ENCODE results near the gene PLB1.
"Not testable (repeated sequence)": the region's sequence is repeated elsewhere in the genome, so short reads cannot be mapped to it uniquely, and the experiment has no call there.

The PLB1 gene

GRCh38 chr2:28662044-28662443, 166.2 kb downstream of the PLB1 start:
- no peak for DNase-seq (ENCODE audit: low read depth in 2 of 3, low spot score in 1 of 3)

GRCh38 chr2:28662468-28663181, 166.8 kb downstream of the PLB1 start:
- DNase-seq (ENCODE audit: low read depth in 2 of 3, low spot score in 1 of 3): no peak

GRCh38 chr2:28663359-28663758, 167.5 kb downstream of the PLB1 start:
- DNase-seq (ENCODE audit: low read depth in 2 of 3, low spot score in 1 of 3): no peak

- no peak for DNase-seq (ENCODE audit: low read depth in 2 of 3, low spot score in 1 of 3)
Observed at GRCh38 chr2:28664120-28664842, 168.4 kb downstream of the PLB1 start.

- no peak for DNase-seq (ENCODE audit: low read depth in 2 of 3, low spot score in 1 of 3)
Observed at GRCh38 chr2:28665041-28665704, 169.3 kb downstream of the PLB1 start.

GRCh38 chr2:28665811-28666377, 170.0 kb downstream of the PLB1 start:
- not testable (repeated sequence) for DNase-seq (ENCODE audit: low read depth in 2 of 3, low spot score in 1 of 3)

GRCh38 chr2:28666496-28667184, 170.8 kb downstream of the PLB1 start:
- no peak for DNase-seq (ENCODE audit: low read depth in 2 of 3, low spot score in 1 of 3)

GRCh38 chr2:28667261-28667660, 171.4 kb downstream of the PLB1 start:
- no peak for DNase-seq (ENCODE audit: low read depth in 2 of 3, low spot score in 1 of 3)

GRCh38 chr2:28668106-28668814, 172.4 kb downstream of the PLB1 start:
- no peak for DNase-seq (ENCODE audit: low read depth in 2 of 3, low spot score in 1 of 3)

GRCh38 chr2:28668880-28669279, 173.0 kb downstream of the PLB1 start:
- no peak for DNase-seq (ENCODE audit: low read depth in 2 of 3, low spot score in 1 of 3)

GRCh38 chr2:28670856-28671255, 175.0 kb downstream of the PLB1 start:
- no peak for DNase-seq (ENCODE audit: low read depth in 2 of 3, low spot score in 1 of 3)

- no peak for DNase-seq (ENCODE audit: low read depth in 2 of 3, low spot score in 1 of 3)
Observed at GRCh38 chr2:28673338-28673737, 177.5 kb downstream of the PLB1 start.

- DNase-seq (ENCODE audit: low read depth in 2 of 3, low spot score in 1 of 3): no peak
Observed at GRCh38 chr2:28674062-28674712, 178.3 kb downstream of the PLB1 start.

- no peak for DNase-seq (ENCODE audit: low read depth in 2 of 3, low spot score in 1 of 3)
Observed at GRCh38 chr2:28674713-28675068, 178.8 kb downstream of the PLB1 start.

- DNase-seq (ENCODE audit: low read depth in 2 of 3, low spot score in 1 of 3): no peak
Observed at GRCh38 chr2:28676152-28676835, 180.4 kb downstream of the PLB1 start.

GRCh38 chr2:28678175-28678855, 182.5 kb downstream of the PLB1 start:
- DNase-seq (ENCODE audit: low read depth in 2 of 3, low spot score in 1 of 3): no peak

- DNase-seq (ENCODE audit: low read depth in 2 of 3, low spot score in 1 of 3): peak in 2 of 3 donors; percentile 16 to 20
Observed at GRCh38 chr2:28678944-28679343, 183.1 kb downstream of the PLB1 start.

GRCh38 chr2:28680657-28681056, 184.8 kb downstream of the PLB1 start:
- no peak for DNase-seq (ENCODE audit: low read depth in 2 of 3, low spot score in 1 of 3)

- peak; percentile 48 to 66 (median 52) for DNase-seq (ENCODE audit: low read depth in 2 of 3, low spot score in 1 of 3)
Observed at GRCh38 chr2:28681158-28681571, 185.3 kb downstream of the PLB1 start.
